Stimulated activated CD4-positive, alpha-beta T cell treated with anti-CD3 and anti-CD28 coated beads, Interleukin-2, amount 100 ng/mL, for 24 hours (primary cell): ENCODE results near the gene NDUFA11.
A peak's percentile ranks its signal among the peaks of the same experiment; 100 is the strongest.

Experiments used
- DNase-seq, 2 donors: peaks; one replicate each; pipeline ENCODE4 v3.0.0-alpha.2; 2020

Gene NDUFA11

DNA sequence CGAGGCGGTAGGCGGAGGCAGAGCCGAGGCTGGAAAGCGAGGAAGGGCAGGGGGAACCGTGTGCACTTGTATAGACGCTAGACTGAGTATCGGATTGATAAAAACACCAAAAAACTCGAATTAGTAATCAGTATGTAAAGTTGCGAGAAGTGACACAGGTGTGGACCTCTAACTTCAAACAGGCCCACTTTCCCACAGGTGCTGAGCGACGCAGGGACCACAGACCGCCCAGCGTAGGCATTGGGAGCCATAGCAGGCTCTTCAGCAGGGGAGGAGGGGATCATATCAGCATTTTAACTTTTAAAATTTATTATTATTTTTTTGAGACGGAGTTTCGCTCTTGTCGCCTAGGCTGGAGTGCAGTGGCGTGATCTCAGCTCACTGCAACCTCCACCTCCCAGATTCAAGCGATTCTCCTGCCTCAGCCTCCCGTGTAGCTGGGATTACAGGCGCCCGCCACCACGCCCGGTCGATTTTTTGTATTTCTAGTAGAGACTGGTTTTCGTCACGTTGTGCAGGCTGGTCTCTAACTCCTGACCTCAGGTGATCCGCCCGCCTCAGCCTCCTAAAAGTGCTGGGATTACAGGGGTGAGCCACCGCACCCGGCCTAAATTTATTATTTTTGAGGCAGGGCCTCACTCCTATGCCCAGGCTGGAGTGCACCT lies 1.7 kb upstream of the NDUFA11 start:
- no peak for DNase-seq

DNA sequence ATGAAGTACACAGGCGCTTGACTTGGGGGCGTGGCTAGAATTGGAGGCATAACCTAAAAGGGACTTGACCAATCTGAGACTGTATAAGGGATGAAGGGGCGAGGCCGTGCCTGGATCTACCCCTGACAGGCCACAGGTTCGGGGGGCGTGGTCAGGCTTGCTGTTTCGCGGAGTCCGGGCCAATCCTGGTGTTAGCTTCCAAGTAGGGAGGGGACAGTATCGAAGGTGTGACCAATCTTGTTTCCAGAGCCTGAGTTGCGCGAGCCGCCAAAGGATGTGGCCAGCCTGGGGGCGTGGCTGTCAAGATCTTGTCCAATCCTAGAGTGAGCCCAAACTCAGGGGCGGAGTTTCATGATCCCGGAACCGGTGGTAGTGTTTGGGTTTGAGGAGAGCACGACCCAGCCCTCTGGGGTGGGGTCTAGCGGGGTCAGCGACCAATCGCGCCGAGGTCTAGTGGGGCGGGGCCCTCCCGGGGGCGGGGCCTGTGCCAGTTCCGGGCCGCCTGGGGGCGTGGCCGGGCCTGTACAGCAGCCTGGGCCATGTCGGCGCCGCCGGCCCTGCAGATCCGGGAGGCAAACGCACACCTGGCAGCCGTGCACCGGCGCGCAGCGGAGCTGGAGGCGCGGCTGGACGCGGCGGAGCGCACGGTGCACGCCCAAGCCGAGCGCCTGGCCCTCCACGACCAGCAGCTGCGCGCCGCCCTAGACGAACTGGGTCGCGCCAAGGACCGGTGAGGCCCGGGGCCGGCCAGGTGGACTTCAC lies 943 bp upstream of the NDUFA11 start, which contains the start of gene VMAC:
Gene VMAC, plus strand, starts transcription at position 521 of the 762 bp plus-strand sequence. Its CDS starts 19 bp downstream, at position 540.
- peak; percentile 99 to 100 for DNase-seq

DNA sequence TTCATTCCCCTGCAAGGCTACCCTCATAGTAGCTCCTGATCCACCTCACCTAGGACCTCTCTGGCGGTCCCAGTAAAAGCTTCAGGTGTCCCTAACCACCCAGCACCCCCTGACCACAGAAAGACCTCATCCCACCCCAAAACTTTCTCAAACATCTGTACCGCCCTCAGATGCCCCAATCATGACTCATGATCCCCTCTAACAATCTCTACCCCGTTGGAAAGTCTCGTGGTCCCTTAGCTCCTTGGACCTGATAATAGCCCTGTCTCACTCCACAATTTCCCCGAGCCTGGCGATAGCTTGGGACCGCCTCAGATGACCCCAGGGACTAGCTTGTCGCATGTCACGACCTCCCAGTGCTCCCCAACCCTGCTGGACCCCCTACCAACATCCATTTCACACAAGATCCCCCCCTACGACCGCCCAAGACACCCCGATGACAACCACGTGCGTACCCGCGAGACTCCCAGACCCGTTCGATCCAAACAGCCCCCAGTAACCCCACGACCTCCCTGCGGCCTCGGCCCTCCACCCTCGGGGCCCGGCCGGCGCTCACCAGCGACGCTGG lies 450 bp downstream of the NDUFA11 start:
- peak; percentile 19 to 43 for DNase-seq

DNA sequence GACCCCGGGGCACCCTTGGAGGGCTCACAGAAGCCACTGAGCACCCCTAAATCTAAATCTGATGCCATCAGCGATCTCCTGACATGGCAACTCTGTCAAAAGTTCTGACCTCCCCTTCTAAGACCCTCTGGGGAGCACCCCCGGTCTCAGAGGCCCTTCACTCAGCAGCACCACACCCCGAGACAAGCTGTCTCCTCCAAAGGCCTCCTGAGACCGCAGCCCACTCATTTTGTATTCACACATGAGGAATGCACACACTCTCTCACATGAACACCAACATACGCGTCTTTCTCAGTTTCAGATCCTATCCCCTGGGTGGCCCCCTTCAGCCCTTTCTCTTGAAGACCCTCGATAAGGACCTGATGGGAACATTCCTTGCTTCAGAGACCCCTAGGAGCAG lies 2.6 kb downstream of the NDUFA11 start:
- no peak for DNase-seq

DNA sequence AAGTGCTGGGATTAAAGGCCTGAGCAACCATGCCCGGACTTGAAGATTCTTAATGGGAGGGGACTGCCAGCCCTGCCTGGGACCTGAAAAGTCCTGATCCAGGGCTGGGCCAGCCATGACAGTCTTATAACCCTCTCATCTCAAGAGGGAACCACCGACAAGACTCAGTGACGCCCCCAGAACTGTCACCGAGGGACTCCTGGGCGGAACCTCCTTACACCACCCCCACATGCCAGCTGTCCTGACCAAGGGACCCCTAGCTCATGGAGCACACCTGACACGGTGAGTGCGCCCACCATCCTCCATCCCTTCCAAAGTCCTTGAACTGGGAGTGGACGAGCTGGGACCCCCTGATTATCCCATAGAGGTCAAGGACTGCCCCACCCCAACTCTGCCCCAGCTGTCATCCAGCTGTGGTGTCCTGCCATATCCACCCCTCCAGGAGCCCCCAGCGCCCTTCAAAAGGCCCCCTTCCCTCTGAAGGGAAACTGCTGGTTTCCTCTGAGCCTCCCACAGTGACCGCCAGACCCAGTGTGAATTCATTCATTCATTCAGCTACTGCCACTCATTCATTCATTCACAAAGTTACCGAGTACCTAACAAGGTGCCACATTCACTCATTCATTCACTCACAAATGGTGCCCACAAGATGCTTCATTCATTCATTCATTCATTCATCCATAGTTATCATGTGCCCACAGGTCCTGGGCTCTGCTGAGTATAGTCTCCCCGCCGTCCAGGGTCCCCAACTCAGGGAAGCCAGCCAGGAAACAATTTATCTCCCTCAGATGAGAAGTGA lies 3.7 kb downstream of the NDUFA11 start:
- no peak for DNase-seq

DNA sequence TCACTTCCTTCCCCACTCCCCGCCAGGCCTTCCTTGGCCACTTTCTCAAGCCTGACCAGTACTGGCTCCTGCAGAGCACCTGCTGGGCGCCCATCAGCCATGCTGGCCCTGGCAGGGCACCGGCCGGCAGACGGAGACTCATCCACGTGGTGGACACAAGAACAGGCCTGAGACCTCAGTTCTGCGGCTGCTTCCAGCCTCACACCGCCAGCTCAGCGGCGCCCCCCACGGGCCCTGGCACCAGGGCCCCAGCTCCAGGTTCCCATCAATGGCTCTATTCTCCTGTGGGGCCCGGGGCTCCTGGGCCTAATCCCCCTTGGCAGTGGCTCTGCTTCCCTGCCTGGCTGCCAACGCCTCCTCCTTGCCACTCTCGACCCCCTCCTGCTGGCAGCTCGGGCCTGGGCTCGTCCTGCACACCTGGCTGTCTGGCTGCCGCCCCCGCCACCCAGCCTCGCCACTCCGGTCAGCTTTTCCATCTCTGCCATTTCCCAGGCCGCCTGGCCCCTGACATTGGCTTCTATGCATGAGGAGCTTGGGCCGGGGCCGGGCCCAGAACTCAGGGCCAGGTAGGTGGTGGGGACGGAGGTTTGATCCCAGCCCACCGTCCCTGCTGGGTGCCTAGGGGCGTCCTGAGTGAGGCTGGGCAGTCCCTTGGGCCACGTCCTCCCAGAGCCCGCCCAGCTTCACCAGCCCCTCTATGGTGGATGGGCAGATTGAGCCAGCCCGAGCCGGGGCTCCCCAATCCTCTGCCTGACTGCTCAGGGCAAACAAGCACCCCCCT lies 6.2 kb downstream of the NDUFA11 start:
- no peak for DNase-seq

DNA sequence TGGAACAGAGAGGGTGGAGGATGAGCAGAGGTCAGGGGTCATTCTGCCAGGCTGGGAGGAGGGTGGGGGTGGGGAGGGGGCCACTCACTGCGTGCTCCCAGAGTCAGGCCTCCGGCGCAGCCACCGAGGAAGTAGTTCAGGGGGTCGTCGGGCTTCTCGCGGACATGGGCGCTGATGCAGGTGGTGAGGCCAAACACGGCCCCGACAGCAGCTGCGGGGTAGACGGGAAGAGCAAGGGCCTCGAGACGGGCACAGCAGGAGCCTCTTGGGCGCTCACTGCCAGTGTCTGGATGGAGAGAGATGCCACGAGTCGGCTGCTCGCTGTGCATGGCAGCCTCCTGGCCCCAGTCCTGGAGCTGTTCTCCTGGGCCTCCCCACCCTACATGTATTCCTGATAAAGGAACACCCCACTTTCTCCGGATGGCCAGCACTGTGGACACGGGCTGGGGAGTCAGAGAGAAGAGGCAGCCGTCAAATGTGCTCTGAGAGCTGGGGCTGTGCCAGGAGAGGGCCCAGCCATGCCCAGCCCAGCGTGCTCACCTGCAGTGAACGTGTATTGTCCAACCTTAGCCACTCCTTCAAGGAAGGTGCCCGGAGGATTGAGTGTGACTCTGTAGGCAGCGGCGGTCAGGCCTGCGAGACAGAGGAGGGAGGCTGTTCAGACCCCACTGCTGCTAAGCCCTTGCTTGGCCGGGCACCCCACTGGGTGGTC lies 7.1 kb downstream of the NDUFA11 start:
- no peak for DNase-seq

DNA sequence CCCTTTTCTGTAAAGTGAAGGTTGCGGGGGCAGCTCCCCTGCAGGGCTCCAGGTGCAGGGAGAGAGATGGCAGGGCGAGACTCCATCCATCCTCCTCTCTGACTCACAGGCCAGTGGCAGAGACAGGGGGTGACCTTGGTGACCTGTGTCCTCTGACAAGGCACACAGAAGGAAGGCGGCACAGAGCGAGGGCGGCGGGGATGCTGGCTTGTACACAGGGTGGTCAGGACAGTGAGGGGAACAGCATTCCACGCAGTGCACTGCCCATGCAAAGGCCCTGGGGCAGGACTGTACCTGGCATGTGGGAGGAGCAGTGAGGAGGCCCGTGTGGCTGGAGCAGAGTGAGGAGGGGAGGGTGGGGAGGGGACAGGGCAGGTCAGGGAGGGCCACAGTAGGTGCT lies 7.7 kb downstream of the NDUFA11 start:
- no peak for DNase-seq

DNA sequence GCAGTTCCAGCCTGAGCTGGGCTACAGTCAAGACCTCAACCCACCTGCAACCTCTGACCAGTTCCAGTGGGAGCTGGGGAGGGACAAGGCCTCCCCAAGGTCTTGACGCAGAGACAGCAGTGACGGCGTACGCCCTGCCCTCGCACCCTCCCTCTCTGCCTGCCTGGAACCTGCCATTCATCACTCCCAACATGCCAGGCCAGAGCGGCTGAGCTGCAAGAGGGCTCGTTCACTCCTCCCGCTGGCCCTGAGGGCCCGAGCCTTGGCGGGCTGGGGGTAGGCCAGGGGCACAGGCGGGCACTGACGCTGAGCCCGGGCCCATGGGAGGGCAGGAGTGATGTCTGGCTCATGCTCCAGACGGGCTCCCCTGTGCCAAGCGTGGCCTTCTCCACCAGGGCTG lies 8.2 kb downstream of the NDUFA11 start:
- DNase-seq, result no peak

DNA sequence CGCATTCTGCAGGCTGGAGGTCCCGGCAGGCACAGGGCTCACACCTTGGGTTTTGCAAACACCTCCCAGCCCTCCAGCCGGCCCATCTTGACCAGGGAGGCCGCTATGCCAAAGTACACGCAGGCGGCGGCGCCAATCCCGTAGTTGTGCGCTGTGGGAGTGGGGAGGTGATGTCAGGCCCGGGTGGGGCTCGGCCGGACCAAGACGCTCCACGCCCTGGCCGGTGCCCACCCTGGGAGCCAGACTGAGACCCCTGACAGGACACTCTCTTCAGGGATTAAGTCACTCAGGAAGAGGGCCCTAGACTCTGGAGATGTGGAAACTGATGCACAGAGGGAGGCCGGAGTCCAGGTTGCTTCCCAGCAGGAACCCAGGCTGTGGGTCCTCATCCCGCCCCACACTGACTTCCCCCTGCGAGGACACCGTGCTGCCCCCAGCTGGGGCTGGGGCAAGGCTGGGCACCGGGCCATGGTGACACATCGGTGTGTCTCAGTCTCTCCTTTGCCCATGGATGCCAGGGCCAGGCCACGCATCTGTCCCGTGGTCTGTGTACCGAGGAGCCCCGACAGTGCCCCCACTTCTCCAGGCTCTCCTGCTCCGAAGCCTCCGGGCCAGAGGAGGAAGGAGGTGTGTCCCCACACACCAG lies 8.8 kb downstream of the NDUFA11 start:
- no peak for DNase-seq

DNA sequence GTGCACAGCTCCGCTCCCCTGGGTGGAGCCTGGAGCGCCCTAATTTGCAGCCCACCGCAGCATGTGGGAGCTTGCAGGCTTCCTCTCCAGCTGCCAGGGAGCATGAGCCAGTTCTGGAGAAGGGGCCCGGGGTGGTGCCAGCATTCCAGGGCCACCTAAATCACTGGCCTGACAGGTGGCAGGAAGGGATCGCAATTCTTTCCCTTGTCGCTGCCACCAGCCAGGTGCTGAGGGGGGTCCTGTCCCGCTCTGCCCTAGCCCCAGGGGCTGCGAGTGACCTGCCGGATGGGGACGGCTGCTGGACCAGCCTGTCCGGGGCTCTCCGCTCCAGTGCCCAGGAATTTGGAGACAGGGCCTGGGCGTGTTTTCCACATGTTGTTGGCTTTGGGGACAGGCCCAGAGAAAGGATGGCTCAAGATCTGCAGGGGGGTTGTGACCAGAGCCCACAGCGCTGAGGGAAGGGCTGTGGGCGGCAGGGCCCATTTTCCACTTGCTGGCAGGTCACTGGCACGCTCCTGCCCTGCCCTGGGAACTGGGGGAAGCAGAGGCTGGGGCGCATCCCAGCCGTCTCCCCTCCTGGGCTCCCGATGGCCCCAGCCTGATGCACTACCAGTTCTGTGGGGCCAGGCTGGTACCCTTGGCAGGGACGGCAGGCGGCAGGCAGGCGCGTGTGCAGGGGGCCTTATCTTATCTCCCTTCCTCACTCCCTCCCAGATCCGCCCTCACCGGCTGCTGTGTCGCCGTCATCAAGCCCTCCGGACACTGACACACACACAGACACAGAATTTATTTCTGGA lies 9.5 kb downstream of the NDUFA11 start:
- DNase-seq, result no peak

DNA sequence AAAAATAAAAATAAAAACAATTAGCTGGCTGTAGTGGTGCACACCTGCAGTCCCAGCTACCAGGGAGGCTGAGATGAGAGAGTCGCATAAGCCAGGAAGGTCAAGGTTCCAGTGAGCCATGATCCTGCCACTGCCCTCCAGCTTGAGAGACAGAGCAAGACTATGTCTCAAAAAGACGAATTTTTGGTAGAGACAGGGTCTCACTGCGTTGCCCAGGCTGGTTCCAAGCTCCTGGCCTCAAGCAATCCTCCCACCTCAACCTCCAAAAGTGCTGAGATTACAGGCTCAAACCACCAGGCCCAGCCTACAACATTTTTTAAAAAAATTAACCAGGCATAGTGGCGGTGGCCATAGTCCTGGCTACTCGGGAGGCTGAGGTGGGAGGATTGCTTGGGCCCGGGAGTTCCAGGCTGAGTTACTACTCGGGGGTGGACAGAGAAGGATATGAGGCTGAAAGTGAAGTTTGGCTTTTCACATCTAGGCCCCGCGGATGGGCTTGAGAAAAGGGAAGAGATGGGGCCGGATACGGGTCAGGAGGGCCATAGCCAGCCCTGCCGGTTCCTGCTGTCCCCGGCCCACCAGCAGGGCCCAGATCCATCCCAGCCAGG lies 10.2 kb downstream of the NDUFA11 start:
- no peak for DNase-seq

DNA sequence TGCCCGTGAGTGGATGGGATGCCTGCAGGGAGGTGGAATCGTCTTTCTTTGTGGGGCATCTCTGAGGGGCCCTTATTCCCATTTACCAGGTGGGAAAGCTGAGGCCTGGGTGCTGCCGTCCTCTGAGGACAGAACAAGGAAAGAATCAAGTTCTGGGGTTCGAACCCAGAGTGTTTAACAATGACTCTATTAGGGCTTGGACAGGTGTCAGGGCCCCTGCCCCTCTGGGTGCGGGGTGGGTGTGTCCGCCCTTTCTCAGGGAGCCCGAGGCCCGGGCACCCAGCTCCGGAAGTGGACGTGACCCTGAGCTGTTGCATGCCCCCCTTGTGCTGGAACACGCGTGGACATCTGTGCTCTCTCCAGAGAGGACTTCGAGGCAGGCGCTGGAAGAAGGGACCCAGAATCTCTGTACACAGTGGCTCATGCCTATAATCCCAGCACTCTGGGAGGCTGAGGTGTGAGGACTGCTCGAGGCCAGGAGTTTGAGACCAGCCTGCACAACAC lies 10.8 kb downstream of the NDUFA11 start:
- no peak for DNase-seq

DNA sequence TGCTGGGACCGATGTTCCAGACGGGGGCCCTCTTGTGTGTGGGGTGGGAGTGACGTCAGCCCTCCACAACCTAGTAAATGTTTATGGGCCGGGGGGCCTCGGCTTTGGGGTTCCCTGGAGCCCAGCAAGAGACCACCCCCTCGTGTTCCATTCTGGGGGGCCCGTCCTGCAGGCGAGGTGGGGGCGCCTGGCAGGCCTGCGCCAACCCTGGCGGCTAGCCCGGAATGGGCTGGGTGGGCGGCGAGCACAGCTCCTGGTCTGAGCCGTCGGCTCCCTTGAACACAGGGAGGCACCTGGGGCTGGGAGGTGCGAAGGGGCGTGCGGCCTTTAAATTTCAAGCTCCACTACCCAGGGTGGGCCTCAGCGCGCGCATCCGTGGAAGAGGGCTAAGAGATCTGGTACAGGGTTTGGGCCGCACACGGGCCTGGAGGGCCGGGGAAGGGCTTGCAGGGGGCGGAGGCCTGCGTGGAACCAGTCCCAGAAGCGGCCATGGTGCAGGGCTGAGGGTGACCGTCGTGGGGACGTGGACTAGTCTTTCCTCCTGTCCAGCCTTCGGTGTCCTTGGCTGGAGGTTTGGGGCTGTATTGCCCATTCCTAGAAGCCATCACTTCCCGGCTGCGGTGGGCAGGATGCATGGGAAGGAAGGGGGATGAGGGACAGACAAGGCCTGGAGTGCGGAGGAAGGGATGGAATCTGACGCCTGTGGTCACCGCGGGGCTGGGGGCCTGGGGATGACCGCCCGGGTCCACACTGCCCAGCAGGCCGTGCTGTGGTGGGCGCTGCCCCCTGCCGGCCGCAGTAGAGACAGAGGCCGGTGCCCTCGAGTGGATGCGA lies 11.4 kb downstream of the NDUFA11 start:
- DNase-seq, result peak in 1 of 2 donors; percentile 37

DNA sequence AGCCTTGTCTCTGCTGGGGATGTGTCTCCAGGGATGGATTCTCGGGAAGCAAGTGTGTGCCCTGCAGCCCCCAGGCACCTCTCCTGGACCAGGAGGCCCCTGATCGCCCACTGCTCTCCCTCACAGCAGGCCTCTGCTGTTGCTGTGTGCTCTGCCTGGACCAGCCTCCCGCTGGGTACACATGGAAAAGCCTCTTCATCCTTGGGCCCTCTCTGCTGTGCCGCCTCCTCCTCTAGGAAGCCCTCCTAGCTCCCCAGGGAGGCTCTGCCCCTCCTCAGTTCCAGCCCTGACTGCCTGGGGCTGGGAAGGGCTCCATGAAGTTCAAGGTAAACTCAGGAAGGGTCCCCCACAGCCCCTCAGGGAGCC lies 12.0 kb downstream of the NDUFA11 start:
- no peak for DNase-seq

DNA sequence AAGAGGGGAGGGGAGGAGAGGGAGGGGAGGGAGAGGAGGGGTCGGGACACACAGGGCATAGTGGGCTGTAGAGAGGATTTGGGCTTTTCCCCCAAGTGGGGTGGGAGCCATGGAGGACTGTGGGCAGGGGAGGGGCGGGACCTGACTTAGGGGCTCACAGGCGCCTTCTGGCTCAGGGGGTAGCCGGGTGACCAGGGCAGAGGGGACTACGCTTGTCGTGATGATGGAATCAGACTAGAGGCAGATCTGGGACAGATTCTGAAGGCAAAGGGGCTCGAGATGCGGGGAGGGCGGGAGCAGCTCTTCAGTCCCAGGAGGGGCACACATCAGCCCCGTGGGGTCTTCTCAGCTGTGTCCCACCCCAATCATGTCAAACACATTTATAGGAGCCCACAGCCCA lies 13.5 kb downstream of the NDUFA11 start:
- DNase-seq, result no peak

DNA sequence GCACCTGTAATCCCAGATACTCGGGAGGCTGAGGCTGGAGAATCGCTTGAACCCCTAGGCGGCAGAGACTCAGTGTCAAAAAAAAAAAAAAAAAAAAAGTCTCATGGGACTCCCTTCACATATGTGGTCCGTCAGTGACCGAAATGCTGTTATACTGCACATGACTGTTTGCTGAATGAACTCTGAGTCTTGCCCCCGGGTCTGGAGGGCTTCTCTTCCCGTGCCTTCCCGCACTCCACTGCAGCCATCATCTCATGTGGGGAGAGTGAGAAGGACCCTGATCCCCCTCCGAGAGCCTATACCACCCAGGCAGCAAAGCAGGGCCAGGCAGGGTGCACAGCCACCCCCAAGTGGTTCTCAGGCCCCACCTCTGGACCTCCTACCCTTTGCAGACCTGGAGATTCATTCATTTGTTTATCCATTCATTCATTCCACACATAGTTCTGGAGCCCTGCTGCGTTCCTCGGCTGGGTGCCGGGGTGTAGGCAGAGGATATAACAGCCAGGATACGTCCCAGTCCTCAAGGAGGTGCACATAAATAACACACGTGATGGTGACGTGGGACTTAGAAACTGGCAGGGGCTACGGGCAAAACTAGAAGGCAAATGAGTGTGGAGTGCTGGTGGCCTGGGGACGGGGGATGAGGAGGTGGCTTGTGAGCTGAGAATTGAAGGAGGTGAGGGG lies 14.2 kb downstream of the NDUFA11 start:
- no peak for DNase-seq
